ENCODE results near the gene SNX1.

DNA sequence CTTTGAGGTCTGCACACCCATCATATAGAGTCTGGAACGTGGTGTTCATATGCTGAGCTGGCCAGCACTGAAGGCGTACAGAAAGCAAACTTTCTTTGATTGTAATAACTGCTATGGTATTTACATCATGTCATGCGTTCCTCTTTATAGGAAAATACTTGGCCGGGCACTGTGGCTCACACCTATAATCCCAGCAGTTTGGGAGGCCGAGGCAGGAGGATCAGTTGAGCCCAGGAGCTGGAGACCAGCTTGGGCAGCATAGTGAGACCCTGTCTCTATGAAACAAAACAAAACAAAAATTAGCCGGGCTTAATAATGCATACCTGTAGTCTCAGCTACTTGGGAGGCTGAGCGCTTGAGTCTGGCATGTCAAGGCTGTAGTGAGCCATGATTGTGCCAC lies 52.4 kb downstream of the SNX1 start:
- no peak for TF ChIP-seq POLR2A (IDR thresholded peaks at IDR 0.05)
- TF ChIP-seq, protein P1, sequence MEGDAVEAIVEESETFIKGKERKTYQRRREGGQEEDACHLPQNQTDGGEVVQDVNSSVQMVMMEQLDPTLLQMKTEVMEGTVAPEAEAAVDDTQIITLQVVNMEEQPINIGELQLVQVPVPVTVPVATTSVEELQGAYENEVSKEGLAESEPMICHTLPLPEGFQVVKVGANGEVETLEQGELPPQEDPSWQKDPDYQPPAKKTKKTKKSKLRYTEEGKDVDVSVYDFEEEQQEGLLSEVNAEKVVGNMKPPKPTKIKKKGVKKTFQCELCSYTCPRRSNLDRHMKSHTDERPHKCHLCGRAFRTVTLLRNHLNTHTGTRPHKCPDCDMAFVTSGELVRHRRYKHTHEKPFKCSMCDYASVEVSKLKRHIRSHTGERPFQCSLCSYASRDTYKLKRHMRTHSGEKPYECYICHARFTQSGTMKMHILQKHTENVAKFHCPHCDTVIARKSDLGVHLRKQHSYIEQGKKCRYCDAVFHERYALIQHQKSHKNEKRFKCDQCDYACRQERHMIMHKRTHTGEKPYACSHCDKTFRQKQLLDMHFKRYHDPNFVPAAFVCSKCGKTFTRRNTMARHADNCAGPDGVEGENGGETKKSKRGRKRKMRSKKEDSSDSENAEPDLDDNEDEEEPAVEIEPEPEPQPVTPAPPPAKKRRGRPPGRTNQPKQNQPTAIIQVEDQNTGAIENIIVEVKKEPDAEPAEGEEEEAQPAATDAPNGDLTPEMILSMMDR (IDR thresholded peaks at IDR 0.05), result no peak
